Measurements from ENCODE around the gene ARHGAP8.
"Not testable (repeated sequence)": the region's sequence is repeated elsewhere in the genome, so short reads cannot be mapped to it uniquely, and the experiment has no call there.

DNA sequence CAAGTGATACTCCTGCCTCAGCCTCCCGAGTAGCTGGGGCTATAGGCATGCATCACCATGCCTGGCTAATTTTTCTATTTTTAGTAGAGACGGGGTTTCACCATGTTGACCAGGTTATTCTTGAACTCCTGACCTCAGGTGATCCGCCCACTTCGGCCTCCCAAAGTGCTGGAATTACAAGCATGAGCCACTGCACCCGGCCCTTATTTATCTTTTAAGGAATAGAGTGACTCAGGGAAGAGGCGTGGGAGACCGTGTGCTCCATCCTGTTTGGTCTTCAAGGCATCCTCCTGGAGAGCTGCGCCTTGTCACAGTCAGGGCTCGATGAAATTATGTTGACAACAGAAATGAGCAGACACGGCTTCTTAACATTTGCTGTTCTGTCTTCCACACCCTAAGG lies 12.7 kb upstream of the ARHGAP8 start:
- TF ChIP-seq, protein P1, sequence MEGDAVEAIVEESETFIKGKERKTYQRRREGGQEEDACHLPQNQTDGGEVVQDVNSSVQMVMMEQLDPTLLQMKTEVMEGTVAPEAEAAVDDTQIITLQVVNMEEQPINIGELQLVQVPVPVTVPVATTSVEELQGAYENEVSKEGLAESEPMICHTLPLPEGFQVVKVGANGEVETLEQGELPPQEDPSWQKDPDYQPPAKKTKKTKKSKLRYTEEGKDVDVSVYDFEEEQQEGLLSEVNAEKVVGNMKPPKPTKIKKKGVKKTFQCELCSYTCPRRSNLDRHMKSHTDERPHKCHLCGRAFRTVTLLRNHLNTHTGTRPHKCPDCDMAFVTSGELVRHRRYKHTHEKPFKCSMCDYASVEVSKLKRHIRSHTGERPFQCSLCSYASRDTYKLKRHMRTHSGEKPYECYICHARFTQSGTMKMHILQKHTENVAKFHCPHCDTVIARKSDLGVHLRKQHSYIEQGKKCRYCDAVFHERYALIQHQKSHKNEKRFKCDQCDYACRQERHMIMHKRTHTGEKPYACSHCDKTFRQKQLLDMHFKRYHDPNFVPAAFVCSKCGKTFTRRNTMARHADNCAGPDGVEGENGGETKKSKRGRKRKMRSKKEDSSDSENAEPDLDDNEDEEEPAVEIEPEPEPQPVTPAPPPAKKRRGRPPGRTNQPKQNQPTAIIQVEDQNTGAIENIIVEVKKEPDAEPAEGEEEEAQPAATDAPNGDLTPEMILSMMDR (IDR thresholded peaks at IDR 0.05) = not testable (repeated sequence)
- not testable (repeated sequence) for TF ChIP-seq POLR2A (IDR thresholded peaks at IDR 0.05)

Data from body of pancreas (tissue), 4 donors.